NCI-H226 (cell line): ENCODE data around the gene SUPT6H.
"Not testable (repeated sequence)": the region's sequence is repeated elsewhere in the genome, so short reads cannot be mapped to it uniquely, and the experiment has no call there.

ENCODE experiments used
- DNase-seq: peaks from one replicate; pipeline ENCODE4 v3.0.0-alpha.2; 2015

The SUPT6H gene

DNA sequence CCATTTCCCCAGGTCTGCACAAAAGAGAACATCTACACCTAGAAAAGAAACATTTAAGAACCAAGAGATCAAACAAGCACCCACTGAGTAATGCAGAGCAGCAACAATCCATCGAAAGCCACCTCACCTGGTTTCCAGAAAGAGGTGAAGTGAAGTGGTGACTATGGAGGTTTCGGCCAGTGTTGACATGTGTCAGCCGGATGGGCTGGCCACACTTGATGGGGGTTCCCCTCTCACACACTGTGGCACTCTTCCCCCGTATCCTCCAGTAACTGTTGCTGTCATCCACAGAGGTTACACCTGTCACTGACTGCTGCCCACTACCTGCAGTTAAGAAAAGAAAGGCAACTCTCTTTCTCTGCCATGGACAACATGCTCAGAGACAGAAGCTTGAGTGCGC is 6.8 kb upstream of the SUPT6H start:
- no peak for DNase-seq

GRCh38 chr17:28657756-28658155 is 4.2 kb upstream of the SUPT6H start:
- no peak for DNase-seq

DNA sequence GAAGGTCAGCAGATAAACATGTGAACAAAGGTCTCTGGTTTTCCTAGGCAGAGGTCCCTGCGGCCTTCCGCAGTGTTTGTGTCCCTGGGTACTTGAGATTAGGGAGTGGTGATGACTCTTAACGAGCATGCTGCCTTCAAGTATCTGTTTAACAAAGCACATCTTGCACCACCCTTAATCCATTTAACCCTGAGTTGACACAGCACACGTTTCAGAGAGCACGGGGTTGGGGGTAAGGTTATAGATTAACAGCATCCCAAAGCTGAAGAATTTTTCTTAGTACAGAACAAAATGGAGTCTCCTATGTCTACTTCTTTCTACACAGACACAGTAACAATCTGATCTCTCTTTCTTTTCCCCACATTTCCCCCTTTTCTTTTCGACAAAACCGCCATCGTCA is 3.7 kb upstream of the SUPT6H start:
- not testable (repeated sequence) for DNase-seq

DNA sequence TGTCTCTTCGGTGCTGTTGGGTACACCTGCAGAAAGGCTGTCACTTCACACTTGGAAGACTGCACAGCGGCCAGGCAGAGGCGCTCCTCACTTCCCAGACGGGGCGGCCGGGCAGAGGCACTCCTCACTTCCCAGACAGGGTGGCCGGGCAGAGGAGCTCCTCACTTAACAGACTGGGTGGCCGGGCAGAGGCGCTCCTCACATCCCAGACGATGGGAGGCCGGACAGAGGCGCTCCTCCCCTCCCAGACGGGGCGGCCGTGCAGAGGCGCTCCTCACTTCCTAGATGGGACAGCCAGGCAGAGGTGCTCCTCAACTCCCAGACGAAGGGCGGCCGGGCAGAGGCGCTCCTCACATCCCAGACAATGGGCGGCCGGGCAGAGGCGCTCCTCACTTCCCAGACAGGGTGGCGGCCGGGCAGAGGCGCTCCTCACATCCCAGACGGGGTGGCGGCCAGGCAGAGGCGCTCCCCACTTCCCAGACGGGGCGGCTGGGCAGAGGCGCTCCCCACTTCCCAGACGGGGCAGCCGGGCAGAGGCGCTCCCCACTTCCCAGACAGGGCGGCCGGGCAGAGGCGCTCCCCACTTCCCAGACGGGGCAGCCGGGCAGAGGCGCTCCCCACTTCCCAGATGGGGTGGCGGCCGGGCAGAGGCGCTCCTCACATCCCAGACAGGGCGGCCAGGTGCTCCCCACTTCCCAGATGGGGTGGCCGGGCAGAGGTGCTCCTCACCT is 3.1 kb upstream of the SUPT6H start:
- not testable (repeated sequence) for DNase-seq

- not testable (repeated sequence) for DNase-seq
Measured at GRCh38 chr17:28659497-28659881, 2.5 kb upstream of the SUPT6H start.

DNA sequence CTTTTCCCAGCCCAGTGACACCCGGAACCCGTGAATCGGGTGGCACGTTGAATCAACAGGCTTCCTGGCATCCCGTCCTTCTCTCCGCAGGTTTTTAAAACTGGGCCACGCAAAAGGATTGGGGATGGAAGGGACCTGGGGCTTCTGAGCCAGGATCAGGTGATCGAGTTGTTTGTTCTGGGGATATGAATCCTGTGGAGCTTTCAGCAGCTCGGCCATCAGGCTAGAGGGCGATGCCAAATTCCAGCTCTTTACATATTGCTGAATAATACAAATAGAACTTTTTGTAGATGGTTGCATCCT is 473 bp downstream of the SUPT6H start:
- no peak for DNase-seq

GRCh38 chr17:28663723-28664122 is 1.7 kb downstream of the SUPT6H start:
- DNase-seq = no peak

- DNase-seq = no peak
Measured at GRCh38 chr17:28665994-28666393, 4.0 kb downstream of the SUPT6H start.

DNA sequence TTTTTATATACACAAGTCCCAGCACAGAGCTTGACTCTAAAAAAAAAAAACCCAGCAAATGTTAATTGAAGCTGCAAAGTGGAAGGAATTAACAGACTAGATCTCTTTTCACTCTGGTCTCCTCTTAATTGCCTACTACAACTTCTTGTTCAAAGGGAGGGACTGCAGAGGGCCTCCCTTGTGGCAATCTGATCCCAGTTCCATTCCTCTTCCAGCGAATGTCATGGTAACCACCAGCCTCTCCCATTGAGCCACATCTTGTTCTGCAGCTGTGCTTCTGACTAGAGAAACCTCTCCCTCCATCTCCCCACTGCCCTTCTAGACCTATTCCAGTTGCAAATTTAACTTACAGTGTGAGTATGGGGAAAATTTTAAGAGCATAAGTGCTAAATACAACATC is 5.9 kb downstream of the SUPT6H start:
- DNase-seq = no peak

DNA sequence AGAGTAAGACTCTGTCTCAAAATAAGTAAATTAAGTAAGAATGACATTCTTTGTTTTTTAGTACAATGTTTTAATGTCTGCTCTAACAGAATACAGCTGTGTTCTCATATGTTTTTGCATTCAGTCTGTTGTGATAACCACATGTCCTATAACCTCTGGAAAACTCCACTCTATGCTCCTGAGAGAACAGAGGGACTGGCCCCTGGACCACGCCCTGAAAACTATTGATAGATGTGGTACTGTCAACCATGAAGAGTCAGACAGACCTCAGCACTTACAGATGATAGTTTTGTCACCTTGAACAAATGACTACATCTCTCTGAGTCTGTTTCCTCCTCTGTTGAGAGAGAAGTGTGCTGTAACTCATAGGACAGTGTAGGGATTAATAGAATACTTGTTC is 7.9 kb downstream of the SUPT6H start:
- DNase-seq = no peak

- DNase-seq = no peak
Measured at GRCh38 chr17:28675490-28675889, 13.5 kb downstream of the SUPT6H start.

DNA sequence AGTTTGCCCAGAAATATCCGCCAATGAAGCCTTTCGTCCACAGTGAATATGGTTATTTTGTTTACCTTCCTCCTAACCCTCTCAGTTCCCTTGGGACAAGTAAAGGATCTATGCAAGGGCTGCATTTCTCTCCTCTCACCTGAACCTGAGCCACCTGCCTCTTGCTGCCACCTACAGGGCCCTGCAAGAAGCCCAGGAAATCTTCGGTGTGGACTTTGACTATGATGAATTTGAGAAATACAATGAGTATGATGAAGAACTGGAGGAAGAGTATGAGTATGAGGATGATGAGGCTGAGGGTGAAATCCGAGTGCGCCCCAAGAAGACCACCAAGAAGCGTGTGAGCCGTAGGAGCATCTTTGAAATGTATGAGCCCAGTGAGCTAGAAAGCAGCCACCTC is 14.0 kb downstream of the SUPT6H start:
- no peak for DNase-seq

- no peak for DNase-seq
Measured at GRCh38 chr17:28682655-28683054, 20.6 kb downstream of the SUPT6H start.

GRCh38 chr17:28684963-28685362 is 23.0 kb downstream of the SUPT6H start:
- DNase-seq = no peak

DNA sequence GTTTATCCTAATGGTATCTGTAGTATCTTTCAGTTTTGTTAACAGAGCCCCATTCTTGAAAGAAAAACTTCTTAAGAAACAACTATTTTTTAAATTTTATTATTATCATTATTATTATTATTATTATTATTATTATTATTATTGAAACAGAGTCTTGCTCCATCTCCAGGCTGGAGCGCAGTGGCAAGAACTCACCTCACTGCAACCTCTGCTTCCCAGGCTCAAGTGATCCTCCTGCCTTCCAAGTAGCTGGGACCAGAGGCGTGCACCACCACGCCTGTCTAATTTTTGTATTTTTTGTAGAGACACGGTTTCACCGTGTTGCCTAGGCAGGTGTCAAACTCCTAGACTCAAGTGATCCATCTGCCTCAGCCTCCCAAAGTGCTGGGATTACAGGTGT is 23.4 kb downstream of the SUPT6H start:
- no peak for DNase-seq

- DNase-seq = no peak
Measured at GRCh38 chr17:28686296-28686695, 24.3 kb downstream of the SUPT6H start.

DNA sequence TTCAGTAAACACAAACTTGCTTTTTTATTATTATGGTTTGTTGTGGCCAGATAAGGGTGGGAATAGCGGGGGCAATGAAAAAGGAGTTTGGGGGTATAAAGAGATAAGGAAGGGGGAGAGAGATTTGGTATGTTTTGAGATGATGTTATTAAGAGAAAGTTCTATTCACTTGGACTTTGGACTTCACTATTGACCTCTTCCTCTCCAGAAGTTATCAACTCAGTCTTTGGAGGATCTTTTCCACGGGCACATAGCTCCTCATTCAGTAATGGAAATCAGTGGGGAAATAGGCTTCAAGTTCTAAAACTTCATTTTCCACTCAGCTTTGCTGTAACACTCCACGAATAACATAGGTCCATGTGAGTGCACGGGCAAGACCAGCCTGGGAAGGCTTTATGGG is 26.5 kb downstream of the SUPT6H start:
- no peak for DNase-seq

DNA sequence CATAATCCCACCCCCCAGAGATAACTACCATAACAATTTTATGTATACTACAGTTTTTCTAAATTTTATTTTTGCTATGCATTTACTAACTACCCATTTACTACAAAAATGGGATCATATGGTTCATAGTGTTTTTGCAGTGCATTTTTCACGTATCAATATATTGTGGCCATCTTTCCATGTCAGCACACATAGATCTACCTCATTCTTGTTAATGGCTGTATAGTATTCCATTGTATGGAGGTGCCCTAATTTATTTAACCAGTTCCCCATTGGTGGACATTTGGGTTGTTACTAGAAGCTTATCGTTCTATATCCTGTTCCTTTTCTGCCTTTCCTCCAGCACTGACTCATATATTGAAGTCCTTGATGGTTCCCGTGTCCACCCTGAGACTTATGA is 27.0 kb downstream of the SUPT6H start:
- DNase-seq = no peak

GRCh38 chr17:28693869-28694268 is 31.9 kb downstream of the SUPT6H start:
- DNase-seq = no peak

- no peak for DNase-seq
Measured at GRCh38 chr17:28698253-28698941, 36.4 kb downstream of the SUPT6H start.

- no peak for DNase-seq
Measured at GRCh38 chr17:28700278-28700677, 38.3 kb downstream of the SUPT6H start.

DNA sequence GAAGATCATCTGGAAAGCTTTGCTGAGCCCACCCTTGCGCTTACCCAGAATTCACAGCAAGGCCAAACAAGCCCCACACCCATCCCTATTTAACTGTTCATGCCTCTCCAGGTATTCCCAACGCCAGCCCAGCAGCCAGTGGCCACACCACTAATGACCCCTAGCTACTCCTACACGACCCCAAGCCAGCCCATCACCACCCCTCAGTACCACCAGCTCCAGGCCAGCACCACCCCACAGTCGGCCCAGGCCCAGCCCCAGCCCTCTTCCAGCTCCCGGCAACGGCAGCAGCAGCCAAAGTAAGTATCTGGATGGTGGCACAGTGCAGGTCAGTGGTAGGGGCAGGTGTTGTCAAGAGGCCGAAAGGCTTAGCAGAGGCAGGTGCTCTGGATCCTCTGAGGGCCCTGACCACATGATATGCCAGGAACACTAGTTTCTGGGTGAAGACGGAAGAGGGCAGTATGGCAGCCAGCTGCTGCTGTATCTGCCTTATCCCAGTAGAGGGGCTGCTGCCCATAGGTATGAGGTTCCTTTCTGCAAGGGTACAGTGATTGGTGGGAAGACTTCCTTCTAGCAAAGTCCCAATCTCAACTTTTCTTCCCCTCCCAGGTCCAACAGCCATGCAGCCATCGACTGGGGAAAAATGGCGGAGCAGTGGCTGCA is 39.0 kb downstream of the SUPT6H start:
- DNase-seq = no peak

DNA sequence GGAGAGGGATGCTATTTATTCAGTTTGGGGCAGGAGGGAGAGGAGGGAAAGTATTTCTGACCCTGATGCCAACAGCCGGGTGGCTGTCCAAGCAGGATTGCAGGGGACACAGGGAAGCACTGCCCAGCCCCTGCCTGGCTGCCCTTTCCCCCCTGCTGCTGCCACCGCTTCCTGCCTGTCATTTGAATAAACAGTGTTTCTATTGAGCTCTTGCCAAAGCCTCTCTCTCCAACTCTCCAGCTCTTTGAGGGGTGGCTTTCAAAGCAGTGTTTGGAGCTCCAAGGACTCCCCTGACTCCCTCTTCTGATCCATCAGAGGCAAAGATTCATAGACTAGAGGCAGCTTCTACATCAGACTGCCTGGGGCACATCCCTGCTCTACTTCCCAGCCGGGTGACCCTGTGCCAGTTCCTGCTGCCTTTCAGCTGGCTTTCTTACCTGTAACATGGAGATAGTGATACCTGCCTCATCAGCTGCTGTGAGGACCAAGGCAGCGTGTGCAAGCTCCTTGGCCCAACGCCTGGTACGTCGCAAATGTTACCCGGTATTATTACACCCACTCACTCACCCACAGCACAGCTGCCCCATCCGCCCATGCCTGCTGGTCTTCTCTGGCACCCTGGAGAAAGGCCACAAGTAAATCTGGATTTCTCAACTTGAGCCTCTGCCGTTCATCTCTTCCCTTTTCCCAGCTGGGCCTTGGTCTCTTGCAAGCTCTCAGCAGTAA is 40.2 kb downstream of the SUPT6H start:
- DNase-seq = no peak

- DNase-seq = no peak
Measured at GRCh38 chr17:28702752-28703150, 40.7 kb downstream of the SUPT6H start.
